Stimulated activated CD8-positive, alpha-beta memory T cell treated with anti-CD3 and anti-CD28 coated beads, Interleukin-2, amount 100 ng/mL, for 1 hour (primary cell): ENCODE data around the gene PRKCQ.
A peak's percentile ranks its signal among the peaks of the same experiment; 100 is the strongest.
"Not testable (repeated sequence)": the region's sequence is repeated elsewhere in the genome, so short reads cannot be mapped to it uniquely, and the experiment has no call there.

Experiments used
- DNase-seq, 2 donors: peaks; one replicate each; pipeline ENCODE4 v3.0.0-alpha.2; 2020; ENCODE audit warnings: low read depth in 2 of 2

Gene PRKCQ

DNA sequence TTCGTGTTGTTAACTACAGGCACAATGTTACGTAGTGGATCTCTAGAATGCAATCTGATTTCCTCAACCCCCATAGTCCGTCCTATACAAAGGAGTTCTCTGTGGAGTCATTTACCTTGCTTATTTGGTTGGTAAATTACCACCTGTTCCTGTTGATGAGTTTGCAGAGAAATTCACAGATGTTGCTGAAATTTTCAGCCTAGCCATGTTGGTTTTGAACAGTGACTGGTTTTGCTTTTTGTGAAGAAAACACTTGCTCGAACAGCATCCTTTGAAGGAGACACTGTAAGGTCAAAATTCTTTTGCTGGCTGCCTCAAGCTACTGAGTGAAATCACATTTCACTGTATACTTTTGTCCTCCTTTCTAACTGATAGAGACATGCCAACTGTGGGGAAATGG lies 15.4 kb upstream of the PRKCQ start:
- no peak for DNase-seq

GRCh38 chr10:6593241-6593671 lies 13.2 kb upstream of the PRKCQ start:
- DNase-seq = no peak

DNA sequence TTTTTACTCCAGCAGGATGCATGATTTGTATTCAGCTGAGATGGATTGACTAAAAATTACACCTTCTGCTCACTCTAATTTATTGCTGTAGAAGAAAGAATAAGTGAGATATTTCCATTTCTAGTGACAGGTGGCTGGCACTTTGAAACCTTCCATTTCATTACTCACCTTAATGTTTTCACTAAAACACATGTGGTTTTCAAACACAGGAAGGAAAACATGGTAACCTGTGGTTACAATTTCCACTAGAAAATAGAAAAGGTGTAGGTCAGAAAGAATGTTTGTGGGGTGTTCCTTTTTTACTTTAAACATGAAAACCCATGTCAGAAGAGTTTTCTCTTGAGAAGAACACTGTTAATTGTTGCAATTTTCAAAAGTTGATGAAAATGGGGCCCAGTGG lies 12.0 kb upstream of the PRKCQ start:
- DNase-seq = no peak

DNA sequence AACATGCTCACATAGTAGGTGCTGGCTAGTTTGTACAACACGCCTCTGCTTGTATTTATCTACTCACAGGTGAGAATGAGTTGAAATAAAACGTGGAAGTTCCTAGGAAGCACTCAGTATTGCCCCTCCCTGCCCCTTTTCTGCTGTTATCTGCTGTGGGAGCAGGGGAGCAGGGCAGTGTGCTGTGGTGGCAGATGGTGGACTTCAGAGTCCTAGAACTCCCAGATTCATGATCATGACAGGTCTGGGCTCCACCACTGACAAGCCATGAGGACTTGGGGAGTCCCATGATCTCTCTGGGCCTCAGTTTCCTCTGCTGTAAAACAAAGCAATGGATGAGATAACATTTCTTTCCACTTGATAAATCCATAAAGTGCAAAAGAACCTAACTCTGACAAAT lies 11.6 kb upstream of the PRKCQ start:
- no peak for DNase-seq

- DNase-seq = no peak
Measured at GRCh38 chr10:6590100-6590499, 10.0 kb upstream of the PRKCQ start.

DNA sequence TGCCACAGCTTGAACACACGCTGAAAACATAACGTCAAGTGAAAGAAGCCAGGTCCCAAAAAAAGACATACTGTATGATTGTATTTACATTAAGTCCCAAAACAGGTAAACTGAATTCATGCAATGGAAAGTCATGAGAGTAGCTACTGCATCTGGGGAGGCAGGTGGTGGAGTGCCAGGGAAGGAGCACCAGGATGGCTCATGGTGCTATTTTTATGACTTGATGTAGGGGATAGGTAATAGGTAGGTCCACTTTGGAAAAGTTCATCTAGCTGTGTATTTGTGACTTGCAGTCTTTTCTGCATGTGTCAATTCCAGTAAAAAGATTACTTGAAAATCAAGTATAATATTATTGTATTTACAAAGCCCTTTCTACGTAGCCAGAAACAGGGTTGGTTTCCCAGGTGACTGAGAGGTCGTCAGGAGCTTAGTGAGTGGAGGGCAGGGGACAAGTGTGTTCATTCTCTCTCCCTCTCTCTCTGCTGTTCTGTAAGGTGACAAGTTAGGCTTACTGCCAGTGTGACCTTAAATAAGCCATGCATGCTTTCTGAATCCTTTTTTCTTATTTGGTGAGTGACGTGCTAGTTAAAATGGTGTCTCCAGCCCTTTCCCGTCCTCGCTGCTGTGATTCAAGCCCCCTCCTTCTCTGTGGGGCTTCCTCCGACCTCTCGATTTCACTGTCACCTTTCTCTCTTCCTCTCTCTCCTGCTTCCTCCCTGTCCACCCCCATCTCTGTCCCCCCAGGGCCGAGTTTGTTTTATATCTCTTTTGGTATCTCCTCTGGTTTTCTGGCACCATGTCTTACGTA lies 9.4 kb upstream of the PRKCQ start:
- DNase-seq = no peak

- DNase-seq = no peak
Measured at GRCh38 chr10:6588845-6589244, 8.8 kb upstream of the PRKCQ start.

DNA sequence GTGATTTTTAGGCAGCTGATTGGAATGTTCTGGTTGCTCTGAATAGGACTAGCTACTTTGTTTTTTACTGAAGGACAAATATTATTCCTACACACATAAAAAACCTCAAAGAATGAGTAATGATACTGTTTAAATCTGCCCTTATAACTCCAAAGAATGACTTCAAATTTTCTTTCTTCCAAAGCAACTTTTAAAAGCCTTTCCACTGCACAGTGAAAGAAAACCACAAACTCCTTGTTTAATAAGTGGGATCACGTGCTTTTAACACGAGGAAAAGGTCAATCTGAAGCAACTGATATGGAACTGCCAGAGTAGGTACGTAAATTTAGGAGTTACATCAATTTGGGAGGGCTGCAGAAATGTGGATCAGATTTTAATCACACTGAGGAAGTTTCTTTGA lies 8.0 kb upstream of the PRKCQ start:
- no peak for DNase-seq

GRCh38 chr10:6586501-6586900 lies 6.4 kb upstream of the PRKCQ start:
- no peak for DNase-seq

- peak; percentile 59 to 72 for DNase-seq
Measured at GRCh38 chr10:6583447-6583846, 3.4 kb upstream of the PRKCQ start.

GRCh38 chr10:6582913-6583312 lies 2.8 kb upstream of the PRKCQ start:
- not testable (repeated sequence) for DNase-seq

- DNase-seq = no peak
Measured at GRCh38 chr10:6582298-6582697, 2.2 kb upstream of the PRKCQ start.

DNA sequence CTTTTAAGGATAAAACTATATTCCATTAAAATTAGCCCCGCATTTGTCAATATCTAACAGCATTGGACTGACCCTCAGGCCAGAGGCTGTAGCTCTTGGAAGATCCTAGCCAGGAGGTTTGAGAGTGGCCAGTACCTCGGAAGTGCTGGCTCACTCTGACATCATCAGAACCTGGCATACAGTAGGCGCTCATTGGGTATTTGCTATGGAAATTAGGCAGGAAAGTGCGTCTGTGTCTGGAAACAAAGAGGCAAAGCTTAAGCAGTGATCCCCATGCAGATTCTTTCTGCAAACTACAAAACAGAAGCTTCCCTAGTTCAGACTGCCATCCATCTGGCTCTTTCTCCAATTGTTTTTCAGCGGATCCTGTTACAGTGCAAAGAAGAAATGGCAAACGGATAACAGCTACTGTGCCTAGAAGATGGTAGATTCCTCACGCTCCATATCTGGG lies 1.7 kb upstream of the PRKCQ start:
- no peak for DNase-seq

DNA sequence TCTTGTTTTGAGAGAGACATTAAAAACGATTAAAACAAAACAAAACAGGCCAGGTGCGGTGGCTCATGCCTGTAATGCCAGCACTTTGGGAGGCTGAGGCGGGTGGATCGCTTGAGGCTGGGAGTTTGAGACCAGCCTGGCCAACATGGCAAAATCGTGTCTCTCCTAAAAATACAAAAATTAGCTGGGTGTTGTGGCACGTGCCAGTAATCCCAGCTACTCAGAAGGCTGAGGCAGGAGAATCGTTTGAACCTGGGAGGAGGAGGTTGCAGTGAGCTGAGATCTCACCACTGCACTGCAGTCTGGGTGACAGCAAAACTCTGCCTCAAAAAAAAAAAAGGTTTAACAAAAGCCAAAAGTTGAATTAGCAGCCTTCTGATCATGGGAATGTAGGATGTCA lies 1.1 kb upstream of the PRKCQ start:
- not testable (repeated sequence) for DNase-seq

GRCh38 chr10:6580279-6581029 lies 378 bp upstream of the PRKCQ start:
- DNase-seq = peak; percentile 74 to 81

DNA sequence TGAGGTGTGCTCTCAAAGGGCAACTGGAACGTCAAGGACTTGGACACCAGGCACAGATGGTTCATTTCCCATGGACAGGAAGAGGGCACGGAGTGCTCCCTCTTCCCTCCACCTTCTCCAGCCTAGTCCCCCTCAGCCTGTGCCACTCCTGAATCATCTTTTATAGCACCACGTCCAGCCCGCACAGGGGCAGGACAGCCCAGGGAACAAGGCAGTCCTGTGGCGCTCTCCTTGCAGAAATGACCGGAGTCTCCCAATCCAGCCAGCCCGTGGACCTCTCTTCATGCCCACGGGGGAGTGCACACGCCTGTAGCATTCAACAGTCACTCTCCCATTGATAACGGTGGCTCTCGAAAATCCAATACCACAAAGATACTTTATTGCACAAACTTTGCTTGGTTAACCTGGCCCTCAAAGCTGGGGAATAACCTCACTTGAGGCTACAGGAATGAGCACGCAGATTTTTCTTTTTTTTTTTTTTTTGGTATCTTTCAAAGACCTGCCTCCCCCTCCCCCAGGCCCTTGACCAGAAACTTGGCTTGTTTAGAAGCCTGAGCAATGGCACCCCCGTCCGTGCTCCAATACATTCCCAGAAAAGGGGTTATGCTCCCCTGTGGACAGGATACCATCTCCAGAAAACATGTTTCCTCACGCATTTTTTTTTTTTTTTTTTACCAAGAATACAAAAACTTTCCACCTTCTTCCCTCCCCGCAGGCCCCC lies 733 bp downstream of the PRKCQ start:
- no peak for DNase-seq

GRCh38 chr10:6578795-6579182 lies 1.3 kb downstream of the PRKCQ start:
- DNase-seq = no peak

DNA sequence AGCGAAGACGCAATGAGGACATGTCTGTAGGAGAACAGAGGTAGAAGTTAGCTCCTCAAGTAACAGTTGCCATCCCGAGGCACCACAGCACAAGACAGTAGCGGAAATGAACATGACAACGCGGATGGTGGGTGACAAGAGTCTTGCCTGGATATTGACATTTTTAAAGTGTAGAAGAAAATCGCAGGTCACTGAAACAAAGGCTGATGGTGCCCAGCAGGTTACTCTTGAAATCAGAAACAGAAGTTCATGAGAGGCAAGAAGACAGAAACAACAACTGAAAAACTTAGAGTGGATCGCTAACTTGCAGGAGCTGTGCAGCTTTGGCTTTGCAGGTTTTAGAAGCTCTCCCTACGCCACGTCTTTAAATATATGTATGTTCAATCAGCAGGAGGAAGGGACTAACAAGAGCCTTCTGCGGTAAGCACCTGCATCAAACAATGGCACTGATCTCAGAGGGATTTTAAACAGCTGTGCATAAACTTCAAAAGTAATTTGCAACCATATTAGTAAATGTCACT lies 1.8 kb downstream of the PRKCQ start:
- DNase-seq = no peak

GRCh38 chr10:6576326-6576725 lies 3.8 kb downstream of the PRKCQ start:
- DNase-seq = no peak

GRCh38 chr10:6574664-6575176 lies 5.4 kb downstream of the PRKCQ start:
- no peak for DNase-seq

DNA sequence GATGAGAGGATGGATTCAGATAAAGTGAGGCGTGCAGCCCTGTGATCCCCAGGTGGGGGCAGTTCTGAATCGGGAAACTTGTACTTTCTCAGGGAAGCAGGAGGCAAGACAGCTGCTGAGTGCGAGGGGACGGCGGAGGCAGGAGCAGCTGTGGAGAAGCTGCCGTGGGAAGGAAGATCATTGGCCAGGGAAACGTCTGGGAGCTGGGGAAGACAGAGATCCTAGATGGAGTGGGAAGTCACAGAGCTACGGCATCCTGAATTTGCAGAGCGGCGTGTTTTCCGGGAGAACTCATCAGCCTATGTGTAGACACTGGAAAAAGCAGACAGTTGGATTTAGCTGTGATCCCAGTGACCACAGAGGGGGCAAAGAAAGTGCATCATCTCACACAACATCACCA lies 9.2 kb downstream of the PRKCQ start:
- no peak for DNase-seq

- no peak for DNase-seq
Measured at GRCh38 chr10:6569259-6569658, 10.8 kb downstream of the PRKCQ start.
